ENCODE measurements around the gene AGPAT4. TPM values are rescaled to one million over a fixed set of nuclear protein-coding genes. Genes with fewer than 3 reads are reported as not detected.

Gene AGPAT4
- total and polyA plus RNA-seq, 2 of the 13 experiments (the other 11 are each of a cell fraction or from before 2014, with no cell fraction given): 0.07 to 0.13 TPM

GRCh38 chr6:161238081-161238480 lies 35.8 kb downstream of the AGPAT4 start (continued):
- TF ChIP-seq FOXP4 (CRISPR knock-in tag; IDR thresholded peaks at IDR 0.05): no peak

GRCh38 chr6:161237176-161237575 lies 36.7 kb downstream of the AGPAT4 start:
- no peak overlapping the region for H3K9ac ChIP-seq (ENCODE audit: insufficient read depth, low read depth, low read length)
- TF ChIP-seq STAG1 (CRISPR knock-in tag; IDR thresholded peaks at IDR 0.05) (no peak), TFAP4 (IDR thresholded peaks at IDR 0.05; ENCODE audit: borderline replicate concordance, low read depth) (no peak), PHF5A (CRISPR knock-in tag; IDR thresholded peaks at IDR 0.05; ENCODE audit: low read depth, unreplicated experiment) (no peak), THRA (CRISPR knock-in tag; IDR thresholded peaks at IDR 0.05; ENCODE audit: borderline replicate concordance) (no peak), ARID2 (CRISPR knock-in tag; IDR thresholded peaks at IDR 0.05; ENCODE audit: borderline replicate concordance) (no peak), CSRNP2 (CRISPR knock-in tag; conservative IDR thresholded peaks at IDR 0.05; ENCODE audit: low read depth) (no peak), IRF1 (CRISPR knock-in tag; IDR thresholded peaks at IDR 0.05; ENCODE audit: low read depth) (no peak), NR2F2 (IDR thresholded peaks at IDR 0.05; ENCODE audit: borderline replicate concordance, low read depth) (no peak), HNRNPUL1 (IDR thresholded peaks at IDR 0.05; ENCODE audit: low read depth, low read length) (no peak), ZNF724P (CRISPR knock-in tag; IDR thresholded peaks at IDR 0.05; ENCODE audit: borderline replicate concordance) (no peak), LRRFIP1 (CRISPR knock-in tag; conservative IDR thresholded peaks at IDR 0.05) (no peak), ZNF569 (CRISPR knock-in tag; IDR thresholded peaks at IDR 0.05; ENCODE audit: borderline replicate concordance) (no peak)
- H3K9me3 ChIP-seq (ENCODE audit: low read length): no peaks in the 10 kb centered on the region
- FAIRE-seq (no peak), DNase-seq (ENCODE audit: low spot score) (no peak), ATAC-seq (no peak)
- in situ Hi-C loops (cut with HindIII; ENCODE audit: extremely low pct_ligation_motif_present, low pct_unique_long_range_greater_than_20kb) (no loop called here), intact Hi-C loops (cut with micrococcal nuclease; ENCODE audit: unreplicated experiment) (no loop called here)
- POLR2A ChIA-PET: no interaction called here
- H3K4me2 ChIP-seq (ENCODE audit: low read depth, low read length): no peak overlapping the region
- H3K27ac ChIP-seq (ENCODE audit: extremely low read length, insufficient read depth, low read length): no peak overlapping the region
- H3K79me2 ChIP-seq (ENCODE audit: insufficient read depth, low read length): no peaks in the 10 kb centered on the region
- CTCF ChIA-PET (ENCODE audit: low intra/inter-chr PET ratio, low total read pairs): no interaction called here
- no peaks in the 10 kb centered on the region for H4K20me1 ChIP-seq (ENCODE audit: insufficient read depth, low read length)
- 28% methylated on average over 1 of the region's 1 CpG for whole genome bisulfite sequencing (ENCODE audit: low lambda C conversion rate)
- H2AFZ ChIP-seq (ENCODE audit: low read length): no peak overlapping the region
- H3K4me1 ChIP-seq (ENCODE audit: insufficient read depth, low read length): no peaks in the 10 kb centered on the region
- H3K27me3 ChIP-seq (ENCODE audit: control insufficient read depth in 1 of 2, insufficient read depth in 2 of 2, low read length in 2 of 2): 0 out of 5 replicates have a peak, but pooled peaks cover 0 to 5% of the 10 kb centered on the region in 2 experiments
- H3K4me3 ChIP-seq (replicated peaks in 1 of 3; ENCODE audit: insufficient read depth in 1 of 3, low read depth in 2 of 3, low read length in 3 of 3): no peak overlapping the region
- no peaks in the 10 kb centered on the region for H3K36me3 ChIP-seq (replicated peaks in 1 of 2; ENCODE audit: control insufficient read depth in 1 of 2, insufficient read depth in 2 of 2, low read length in 2 of 2)
- BruUV-seq (replicated peaks): no TSS peak

Measured in HepG2 (cell line).